Mucosa of gallbladder (tissue), 1 donor: ENCODE measurements around the gene HMOX1. TPM values are rescaled to one million over a fixed set of nuclear protein-coding genes. Genes with fewer than 3 reads are reported as not detected.
A peak's percentile ranks its signal among the peaks of the same experiment; 100 is the strongest.

Experiments used
- DNase-seq: peaks from one replicate; pipeline ENCODE4 v3.0.0-alpha.2; 2020; ENCODE audit warnings: low spot score
- total RNA-seq: library from RNA; stranded (reverse); gene quantifications from one replicate; pipeline ENCODE4 v1.2.1, GENCODE V29; 2021
- donor health status: DM: no; HTN: no; CAD: no.

The HMOX1 gene
- total RNA-seq, 1 donor from 2014 or later, result 41.1 TPM

DNA sequence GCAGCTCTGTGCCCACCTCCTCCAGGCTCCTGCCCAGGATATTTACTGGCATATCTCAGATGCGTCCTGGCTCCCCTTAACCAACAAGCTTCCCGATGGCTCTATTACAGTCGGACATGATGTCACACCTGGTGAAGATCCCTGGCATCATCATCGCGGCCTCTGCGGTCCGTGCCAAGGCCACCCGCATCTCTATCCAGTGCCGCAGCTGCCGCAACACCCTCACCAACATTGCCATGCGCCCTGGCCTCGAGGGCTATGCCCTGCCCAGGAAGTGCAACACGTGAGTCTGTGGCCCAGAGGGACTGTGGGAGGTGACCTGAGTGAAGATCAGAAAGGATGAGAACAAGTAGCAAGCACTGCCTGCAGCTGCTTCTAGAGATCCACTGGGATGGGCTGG, 25.5 kb downstream of the HMOX1 start:
- DNase-seq, result no peak

GRCh38 chr22:35407362-35407761, 26.5 kb downstream of the HMOX1 start:
- DNase-seq, result no peak

GRCh38 chr22:35409783-35410662, 29.1 kb downstream of the HMOX1 start:
- peak; percentile 26 for DNase-seq

GRCh38 chr22:35410663-35411034, 29.8 kb downstream of the HMOX1 start:
- no peak for DNase-seq

DNA sequence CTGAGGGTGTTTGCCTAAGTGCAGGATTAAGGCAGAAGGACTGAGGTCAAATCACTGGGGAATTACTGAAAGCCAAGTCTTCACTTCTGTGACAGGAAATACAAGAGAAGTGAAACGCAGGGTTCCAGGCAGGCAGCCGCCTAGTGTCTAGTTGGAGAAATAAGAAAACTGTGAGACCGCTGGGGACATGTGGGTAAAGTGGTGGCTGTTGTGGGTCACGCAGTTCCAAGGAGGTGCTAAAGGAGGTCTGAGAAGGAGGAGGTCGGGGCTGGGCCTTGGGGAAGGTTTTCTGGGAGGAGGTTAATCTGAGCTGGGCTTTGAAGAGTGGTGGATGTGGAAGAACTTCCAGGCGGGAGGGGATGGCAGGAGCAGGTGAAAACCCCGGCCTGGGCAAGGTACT, 30.2 kb downstream of the HMOX1 start:
- no peak for DNase-seq

DNA sequence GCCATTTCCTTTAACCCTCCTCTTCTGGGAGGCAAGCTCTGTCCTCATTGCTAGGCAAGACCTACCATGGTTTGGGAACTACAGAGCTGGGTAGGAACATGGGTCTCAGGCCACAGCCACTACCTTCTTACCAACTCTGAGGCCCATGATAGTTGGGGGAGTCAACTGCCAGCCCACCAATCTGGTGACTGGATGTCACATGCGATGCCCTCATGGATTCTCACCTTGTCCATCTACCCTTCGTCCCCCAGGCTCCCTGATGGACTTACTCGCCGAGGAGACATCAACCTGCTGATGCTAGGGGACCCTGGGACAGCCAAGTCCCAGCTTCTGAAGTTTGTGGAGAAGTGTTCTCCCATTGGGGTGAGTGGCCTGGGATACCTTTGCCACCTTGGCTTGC, 32.7 kb downstream of the HMOX1 start:
- DNase-seq, result no peak

DNA sequence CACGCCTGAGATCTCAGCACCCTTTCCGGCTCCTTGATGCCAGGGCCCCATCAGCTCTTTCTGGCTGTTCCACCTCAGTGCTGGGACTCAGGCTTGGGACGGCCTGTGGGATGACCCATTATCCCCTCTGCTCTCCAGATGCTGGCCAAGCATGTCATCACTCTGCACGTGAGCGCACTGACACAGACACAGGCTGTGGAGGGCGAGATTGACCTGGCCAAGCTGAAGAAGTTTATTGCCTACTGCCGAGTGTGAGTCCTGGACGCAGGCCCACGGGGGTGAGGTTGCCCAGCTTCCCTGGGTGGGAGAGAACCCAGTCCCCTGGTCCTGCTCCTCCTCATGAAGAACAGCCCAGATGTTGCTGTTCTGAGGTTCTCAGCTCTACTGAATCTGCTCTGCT, 36.7 kb downstream of the HMOX1 start:
- DNase-seq, result no peak

- no peak for DNase-seq
These were observed 37.2 kb downstream of the HMOX1 start for GRCh38 chr22:35418088-35418487.

- no peak for DNase-seq
These were observed 37.8 kb downstream of the HMOX1 start for GRCh38 chr22:35418731-35419130.

- no peak for DNase-seq
These were observed 38.9 kb downstream of the HMOX1 start for GRCh38 chr22:35419756-35420155.

DNA sequence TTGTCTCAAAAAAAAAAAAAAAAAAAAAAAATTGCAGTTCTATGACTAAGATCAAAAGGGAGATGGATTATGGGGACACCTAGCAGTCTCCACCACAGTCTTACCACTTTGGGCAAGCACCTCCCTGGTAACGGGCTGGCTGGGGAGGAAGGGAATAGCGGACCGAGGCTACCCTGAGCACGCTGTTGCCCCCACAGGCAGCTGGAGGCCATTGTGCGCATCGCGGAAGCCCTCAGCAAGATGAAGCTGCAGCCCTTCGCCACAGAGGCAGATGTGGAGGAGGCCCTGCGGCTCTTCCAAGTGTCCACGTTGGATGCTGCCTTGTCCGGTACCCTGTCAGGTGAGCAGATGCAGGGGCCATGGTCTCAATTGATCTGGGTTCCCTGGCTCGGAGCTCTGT, 40.2 kb downstream of the HMOX1 start:
- DNase-seq, result no peak

- DNase-seq, result no peak
These were observed 41.2 kb downstream of the HMOX1 start for GRCh38 chr22:35422145-35422544.

DNA sequence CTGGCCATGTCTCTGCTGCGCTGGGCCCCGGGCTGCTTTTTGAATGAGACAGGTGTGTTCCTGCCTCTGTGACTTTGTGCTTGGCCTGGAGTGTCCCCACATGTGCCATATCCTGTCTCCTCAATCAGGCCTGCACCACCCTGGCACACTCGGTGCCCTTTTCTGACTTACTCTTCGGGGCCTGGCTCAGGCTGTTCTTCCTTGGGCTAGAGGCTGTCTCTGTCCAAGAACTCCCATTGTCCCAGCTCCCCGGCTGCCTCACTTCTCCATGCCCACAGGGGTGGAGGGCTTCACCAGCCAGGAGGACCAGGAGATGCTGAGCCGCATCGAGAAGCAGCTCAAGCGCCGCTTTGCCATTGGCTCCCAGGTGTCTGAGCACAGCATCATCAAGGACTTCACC, 42.0 kb downstream of the HMOX1 start:
- no peak for DNase-seq

- DNase-seq, result no peak
These were observed 43.2 kb downstream of the HMOX1 start for GRCh38 chr22:35424081-35424480.

DNA sequence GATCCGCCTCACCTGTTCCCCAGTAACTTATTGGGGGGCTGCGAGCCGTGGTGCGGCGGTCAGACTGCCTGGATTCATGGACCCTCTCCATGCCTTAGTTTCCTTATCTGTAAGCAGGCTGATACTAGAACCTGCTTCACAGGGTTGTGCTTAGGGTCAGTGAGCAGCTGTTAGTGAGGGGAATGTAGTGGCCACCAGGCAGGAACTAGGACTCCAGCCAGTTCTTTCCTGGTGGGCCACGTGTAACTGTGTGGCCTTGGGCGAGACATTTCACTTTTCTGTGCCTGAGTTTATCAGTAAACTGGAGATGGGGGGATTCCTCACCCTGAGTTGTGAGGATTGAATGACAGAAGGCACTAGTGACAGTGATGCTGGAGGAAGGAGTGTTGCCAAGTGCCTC, 43.9 kb downstream of the HMOX1 start:
- DNase-seq, result no peak

DNA sequence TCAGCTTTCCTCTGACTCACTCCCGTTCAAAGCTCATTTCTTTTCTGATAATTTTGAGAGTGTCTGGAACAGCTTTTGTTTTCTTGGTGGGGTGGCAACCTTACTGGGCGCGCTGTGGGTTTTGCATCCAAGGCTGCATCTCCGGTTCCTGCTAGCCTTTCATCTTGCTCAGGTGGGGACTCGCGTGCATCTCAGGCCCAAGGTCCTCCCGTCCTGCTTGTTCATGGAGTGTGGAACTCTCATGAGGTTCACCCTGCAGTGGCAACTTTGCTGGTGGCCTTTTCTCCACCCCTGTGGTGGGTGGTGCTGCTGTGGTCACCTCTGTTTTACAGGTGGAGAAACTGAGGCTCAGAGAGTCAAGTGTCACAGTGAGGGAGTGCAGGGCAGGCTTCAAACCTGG, 44.6 kb downstream of the HMOX1 start:
- DNase-seq, result no peak

GRCh38 chr22:35425971-35426800, 45.3 kb downstream of the HMOX1 start:
- DNase-seq, result no peak

DNA sequence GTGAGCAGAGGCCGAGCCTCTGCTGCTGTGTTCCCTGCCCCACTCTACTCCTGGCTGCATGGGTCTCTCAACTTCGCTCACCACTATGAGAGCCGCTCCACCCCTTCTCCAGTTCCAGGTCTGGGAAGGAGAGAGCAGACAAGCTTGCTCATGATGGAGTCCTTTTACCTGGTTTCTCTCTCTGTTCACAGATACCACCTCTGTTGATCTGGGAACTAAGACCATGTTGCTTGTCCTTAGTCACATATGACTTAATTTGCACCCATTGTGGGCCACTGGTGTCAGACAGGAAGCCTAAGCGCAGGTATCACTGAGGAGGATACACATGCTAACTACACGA, 45.9 kb downstream of the HMOX1 start:
- no peak for DNase-seq

- DNase-seq, result peak; percentile 85
These were observed 50.0 kb downstream of the HMOX1 start for GRCh38 chr22:35430897-35431322.

- DNase-seq, result no peak
These were observed 50.8 kb downstream of the HMOX1 start for GRCh38 chr22:35431483-35432227.

GRCh38 chr22:35432228-35432905, 51.5 kb downstream of the HMOX1 start:
- DNase-seq, result no peak
